HG03457 (cell line): ENCODE measurements around the gene PPDPF.
"Not testable (repeated sequence)": the region's sequence is repeated elsewhere in the genome, so short reads cannot be mapped to it uniquely, and the experiment has no call there.

Experiments used
- ATAC-seq: cut with Tn5 transposase; IDR thresholded peaks from one replicate; pipeline ENCODE4 v1.9.1; 2021; ENCODE audit warnings: moderate number of reproducible peaks; ENCODE audit not compliant: unreplicated experiment

Gene PPDPF

DNA sequence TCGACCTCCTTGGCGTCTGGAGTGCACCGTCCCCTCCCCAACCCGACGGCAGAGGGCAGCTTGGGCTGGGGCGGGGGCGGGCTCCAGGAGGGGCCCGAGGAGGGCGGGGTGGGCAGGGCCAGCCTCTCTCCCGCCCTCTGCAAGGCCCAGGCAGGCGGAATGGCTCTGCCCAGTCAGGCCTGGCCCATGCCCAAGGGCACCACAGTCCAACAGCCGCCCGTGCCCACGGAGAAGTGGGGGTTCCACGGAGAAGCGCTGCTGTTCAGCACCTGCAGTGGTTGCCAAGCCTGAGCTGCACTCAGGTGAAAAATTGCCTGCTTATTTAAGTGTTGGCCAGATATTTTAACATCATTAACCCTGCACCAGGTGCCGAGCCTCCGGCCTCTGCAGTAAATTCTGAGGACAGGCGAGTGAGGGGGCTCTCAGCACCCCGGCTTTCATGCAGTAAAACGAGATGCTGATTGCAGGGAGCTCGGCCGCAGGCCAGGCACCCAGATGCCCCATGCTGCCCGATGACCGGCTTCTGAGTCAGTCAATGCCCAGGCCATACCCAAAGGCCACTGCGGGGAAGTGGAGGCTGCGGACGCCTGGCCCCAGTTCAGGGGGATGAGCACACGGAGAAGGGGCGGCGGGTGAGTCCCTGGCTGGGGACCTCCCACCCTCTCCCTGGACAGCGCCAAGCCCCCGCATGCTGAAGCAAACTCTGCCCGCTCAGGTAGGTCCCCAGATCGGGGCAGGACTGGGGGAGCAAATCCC lies 27.3 kb downstream of the PPDPF start, which contains the start of gene SRMS:
Gene SRMS (minus strand): TSS at position 25 of the 756 bp plus-strand sequence. CDS start 286 bp downstream, outside the sequence.
- ATAC-seq = no peak

DNA sequence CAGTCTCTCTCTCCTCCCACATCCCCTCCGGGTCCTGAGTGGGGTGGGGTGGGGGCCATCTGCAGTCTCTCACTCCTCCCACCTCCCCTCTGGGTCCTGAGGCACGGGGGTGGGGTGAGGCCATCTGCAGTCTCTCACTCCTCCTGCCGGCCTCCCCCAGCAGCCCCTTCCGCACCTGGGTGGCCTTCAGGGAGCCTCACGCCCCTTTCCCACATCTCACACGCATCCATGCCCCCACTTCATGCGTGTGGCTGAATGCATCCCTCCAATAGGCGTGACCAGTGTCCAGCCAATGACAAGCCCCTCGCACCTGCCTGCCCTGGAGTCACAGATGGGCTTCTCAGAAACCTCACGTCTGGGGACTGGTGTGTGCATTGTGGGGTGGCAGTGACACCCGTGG lies 28.0 kb downstream of the PPDPF start:
- ATAC-seq = no peak

DNA sequence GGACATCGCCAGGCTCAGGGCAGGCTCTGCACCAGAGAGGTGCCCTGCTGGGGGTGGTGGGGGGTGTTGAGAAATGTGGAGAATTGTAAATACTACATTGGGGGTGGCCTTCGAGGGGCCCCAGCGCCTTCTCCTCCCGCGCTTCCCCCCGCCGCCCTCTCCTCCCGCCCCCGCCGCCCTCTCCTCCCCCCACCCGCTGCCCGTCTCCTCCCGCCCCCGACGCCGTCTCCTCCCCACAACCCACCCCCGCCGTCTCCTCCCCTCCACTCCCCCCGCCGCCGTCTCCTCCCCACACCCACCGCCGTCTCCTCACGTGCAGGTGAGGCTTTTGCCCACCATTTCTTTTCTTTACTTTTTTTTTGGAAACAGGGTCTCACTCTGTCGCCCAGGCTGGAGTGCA lies 28.5 kb downstream of the PPDPF start:
- no peak for ATAC-seq

DNA sequence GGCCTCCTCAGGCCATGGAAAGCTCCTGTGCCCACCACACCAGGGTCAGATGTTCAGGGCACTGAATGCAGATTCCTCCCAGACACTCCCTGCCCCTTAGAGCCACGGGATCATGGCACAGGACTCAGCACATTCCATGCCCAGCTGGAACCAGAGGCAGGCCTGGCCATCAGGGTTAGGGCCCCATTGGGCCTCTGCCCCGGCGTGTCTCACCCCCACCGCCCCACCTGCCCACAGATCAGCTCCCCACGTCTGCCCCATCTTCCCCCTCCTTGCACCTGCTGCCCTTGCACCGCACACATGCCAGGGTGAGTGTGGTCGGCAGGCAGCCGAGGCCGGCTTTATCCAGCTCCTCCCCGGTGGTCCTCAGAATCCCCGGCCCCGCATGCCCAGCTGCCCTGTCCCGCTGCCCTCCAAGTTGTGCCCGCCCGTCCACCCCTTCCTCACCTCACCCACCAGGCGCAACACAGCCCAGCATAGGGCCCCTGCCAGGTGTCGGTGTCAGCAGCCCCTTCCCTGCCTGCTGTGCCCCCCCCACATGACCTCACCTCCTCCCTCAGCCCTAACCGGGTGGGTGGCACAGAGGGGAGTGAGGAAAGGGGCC lies 29.2 kb downstream of the PPDPF start:
- no peak for ATAC-seq

DNA sequence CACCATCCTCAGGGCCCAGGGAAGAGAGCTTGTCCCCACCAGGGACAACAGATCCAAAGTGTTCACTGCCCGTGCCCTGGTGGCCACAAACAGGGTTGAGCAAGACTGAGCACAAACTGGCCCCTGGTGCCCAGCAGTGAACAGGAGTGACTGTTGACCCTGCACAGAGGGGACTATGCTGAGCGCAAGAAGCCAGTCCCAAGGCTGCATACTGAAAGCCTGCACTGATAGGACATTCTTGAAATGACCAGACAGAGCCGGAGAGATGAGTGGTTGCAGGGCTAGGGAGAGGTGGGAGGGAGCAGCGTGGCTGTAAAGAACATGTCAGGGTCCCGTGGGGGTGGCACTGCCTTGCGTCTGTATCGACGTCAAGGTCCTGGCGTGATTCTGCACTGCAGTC lies 30.5 kb downstream of the PPDPF start:
- ATAC-seq = no peak

DNA sequence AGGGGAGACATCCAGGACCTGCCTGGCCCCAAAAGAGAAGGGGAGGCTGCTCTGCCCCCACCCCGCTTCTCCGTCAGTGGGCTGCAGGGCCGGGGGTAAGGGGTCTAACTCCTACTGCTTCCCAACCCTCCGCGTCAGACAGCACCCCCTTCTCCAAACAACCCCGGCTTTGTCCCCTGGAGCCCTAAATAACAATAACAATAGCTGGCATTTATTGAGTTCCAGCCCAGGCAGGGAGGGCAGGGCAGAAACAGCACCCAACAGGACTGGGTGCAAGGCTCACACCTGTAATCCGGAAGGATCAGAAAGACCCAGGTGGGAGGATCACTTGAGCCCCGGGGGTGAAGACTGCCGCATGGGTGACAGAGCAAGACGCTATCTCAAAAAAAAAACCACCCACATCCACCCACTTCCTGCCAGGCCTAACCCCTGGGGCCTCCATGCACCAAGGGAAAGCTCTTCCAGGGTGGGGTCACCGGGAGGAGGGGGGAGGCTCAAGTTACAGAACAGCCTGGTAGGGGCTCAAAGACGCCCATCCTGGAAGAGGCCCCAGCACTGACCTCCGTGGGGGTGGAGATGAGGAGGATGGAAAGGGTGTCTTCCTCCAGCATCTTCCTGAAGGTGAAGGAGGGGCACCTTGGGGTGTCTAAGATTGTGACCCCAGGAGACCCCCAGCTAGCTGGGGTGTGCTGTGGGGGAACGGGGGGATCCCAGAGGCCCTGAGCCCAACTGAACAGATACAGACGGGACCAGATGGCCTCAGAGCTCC lies 32.1 kb downstream of the PPDPF start:
- no peak for ATAC-seq

DNA sequence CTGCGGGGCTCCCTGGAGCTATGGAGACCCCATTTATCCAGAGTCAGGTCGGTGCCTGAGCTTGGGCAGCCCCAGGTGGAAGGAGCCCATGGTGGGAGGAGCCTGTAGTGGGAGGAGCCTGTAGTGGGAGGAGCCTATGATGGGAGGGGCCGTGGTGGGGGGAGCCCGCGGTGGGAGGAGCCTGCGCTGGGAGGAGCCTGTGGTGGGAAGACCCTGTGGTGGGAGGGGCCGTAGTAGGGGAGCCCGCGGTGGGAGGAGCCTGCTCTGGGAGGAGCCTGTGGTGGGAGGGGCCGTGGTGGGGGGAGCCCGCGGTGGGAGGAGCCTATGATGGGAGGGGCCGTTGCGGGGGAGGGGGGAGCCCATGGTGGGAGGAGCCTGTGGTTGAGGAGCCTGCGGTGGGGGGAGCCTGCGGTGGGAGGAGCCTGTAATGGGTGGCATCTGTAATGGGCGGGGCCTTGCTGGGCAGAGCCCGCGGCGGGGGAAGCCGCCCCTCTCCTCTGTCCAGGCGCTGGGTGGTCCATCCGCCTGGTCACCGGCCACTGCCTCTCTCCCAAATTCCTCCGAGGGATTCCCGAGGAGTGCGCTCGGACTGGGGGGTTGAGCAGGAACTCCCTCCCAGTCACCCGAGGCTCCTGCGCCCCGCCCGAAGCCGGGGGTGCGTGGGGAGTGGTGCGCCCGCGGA lies 32.8 kb downstream of the PPDPF start:
- ATAC-seq = no peak

DNA sequence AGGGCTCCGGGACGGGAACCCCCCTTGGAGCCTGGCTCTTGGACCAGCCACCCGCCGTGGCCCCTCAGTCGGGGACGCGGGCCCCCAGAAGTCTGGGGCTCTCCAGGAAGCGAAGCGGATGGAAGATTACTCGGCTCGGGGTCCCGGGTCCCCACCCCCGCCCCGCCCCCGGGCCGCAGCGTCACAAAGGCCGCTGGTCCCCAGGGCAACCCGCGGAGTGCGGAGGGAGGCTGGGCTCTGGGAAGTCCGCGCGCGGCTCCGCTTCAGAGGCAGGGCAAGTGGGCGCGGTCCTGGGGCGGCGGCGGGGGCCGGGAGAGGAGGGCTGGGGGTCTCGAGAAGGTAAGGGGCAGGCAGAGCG lies 33.3 kb downstream of the PPDPF start, which contains the start of gene FNDC11:
Gene FNDC11 (plus strand): TSS at position 227 of the 358 bp plus-strand sequence. CDS start 1,505 bp downstream, outside the sequence.
- ATAC-seq = no peak

DNA sequence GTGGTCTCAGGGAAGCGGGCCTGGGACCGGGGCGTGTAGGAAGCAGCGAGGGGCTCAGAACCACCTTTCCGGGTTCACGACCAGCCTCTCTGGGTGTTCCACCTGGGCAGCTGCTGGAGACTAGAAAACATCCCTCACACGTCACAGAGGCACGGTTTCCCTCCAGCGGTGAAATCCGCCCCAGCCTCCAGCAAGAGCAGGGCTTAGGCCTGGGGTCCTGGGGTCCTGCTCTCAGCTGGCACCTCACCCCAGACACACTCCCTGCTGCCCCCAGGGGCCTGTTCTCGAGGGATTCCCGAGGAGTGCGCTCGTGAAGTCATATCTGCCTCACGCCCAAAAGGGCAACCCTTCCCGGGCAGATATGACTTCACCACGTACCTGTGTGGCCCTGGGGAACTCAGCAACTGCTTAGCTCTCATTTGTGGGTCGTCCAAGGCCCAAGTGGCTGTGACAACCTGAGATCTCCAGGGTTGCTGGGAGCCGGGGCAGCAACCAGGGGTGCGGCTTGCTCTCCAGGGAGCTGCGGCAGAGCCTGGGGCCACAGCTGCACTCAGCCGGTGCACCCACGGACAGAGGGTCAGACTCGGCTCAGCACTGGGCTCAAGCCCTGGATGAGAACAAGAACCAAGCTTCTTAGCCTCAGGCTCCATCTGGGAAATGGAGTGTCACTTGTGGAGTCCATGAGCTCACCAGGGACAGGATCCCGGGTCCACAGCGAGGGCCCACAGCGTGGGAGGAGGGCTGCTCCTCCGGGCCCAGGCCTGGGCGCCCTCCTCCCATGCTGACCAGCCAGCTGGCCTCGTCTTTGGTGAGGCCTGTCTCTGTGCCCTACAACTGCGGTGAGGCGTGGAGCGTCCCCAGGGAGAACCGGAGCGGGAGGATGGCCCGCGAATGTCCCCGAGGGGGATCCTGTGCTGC lies 34.1 kb downstream of the PPDPF start:
- no peak for ATAC-seq

DNA sequence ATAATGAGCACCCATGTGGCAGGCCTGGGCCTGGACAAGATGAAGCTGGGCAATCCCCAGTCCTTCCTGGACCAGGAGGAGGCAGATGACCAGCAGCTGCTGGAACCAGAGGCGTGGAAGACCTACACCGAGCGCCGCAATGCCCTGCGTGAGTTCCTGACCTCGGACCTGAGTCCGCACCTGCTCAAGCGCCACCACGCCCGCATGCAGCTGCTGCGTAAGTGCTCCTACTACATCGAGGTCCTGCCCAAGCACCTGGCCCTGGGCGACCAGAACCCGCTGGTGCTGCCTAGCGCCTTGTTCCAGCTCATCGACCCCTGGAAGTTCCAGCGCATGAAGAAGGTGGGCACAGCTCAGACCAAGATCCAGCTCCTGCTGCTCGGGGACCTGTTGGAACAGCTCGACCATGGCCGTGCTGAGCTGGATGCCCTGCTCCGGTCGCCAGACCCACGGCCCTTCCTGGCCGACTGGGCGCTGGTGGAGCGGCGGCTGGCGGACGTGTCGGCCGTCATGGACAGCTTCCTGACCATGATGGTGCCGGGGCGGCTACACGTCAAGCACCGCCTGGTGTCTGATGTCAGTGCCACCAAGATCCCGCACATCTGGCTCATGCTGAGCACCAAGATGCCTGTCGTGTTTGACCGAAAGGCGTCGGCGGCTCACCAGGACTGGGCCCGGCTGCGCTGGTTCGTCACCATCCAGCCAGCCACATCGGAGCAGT lies 35.3 kb downstream of the PPDPF start:
- no peak for ATAC-seq

DNA sequence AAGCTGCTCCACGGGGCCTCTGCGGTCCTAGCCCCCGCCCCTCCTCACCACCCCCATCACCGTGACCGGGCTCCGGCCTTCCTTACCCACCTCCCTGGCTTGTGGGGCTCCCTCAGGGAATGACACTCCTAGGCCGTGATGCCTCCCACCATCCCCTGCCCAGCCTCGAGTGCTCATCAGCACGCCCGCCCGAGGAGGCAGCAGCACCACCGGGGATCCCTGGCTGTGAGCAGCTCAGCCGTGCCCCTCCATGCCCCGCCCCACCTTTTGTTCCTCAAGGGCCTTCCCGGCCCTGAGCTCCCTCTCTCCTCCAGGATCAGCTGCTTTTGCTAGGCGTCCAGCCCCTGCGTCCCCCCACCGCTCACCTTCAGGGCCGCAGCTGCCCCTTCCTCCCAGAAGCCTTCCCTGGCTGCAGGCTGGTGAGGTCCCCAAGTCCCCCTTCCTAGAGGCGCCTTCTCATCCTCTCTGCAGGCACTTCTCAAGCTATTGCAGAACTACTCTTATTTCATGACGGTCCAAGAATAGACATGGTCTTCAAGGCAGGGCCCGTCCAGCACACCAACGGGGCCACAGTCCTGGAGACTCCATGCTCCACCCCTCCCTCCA lies 36.4 kb downstream of the PPDPF start:
- ATAC-seq = no peak

DNA sequence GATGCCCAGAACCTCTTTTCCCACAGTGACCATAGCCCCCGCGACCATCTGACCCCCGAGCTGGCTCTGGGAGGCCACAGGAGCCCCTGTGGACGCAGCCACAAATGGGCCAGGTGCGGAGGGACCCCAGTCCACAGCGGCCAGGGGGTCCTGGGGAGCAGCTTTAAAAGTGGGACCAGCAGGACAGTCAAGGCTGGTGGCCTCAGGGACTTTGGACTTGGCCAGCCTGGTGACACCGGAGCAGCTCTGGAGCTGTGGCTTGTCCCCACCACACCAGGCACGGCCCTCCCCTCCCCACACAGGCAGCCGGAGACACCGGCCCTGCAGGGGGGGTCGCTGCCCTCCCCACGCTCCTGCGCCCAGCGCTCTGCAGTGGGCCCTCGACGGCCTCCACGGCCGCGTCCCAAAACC lies 36.9 kb downstream of the PPDPF start:
- no peak for ATAC-seq

DNA sequence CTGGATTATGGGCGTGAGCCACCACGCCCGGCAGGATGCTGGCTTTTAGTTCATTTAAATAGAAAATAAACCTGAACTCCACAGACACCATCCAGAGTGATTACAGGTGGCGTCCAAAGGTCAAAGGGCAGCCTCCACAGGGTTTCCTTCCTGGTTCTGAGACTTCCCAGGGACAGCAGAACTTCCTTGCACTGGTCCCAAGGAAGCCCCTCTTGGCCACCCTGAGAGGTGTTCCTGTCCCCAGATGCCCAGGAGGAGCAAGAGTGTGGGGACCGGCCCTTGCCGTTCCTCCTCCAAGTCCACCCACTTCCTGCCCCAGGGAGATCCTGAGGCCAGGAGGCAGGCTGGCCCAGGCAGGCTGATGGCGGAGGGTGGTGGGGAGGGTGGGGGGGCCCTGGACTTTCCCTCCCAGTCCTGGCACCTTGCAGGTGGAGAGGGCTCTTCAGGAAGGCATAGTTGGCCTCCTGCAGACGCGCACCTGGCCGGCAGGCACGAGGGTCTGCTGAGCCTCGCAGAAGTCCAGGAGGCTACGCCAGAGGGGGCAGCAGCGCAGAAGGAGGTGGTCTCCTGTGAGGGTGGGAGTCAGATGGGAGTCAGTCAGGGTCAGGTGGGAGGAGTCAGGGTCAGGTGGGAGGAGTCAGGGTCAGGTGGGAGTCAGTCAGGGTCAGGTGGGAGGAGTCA lies 38.4 kb downstream of the PPDPF start:
- ATAC-seq = no peak

DNA sequence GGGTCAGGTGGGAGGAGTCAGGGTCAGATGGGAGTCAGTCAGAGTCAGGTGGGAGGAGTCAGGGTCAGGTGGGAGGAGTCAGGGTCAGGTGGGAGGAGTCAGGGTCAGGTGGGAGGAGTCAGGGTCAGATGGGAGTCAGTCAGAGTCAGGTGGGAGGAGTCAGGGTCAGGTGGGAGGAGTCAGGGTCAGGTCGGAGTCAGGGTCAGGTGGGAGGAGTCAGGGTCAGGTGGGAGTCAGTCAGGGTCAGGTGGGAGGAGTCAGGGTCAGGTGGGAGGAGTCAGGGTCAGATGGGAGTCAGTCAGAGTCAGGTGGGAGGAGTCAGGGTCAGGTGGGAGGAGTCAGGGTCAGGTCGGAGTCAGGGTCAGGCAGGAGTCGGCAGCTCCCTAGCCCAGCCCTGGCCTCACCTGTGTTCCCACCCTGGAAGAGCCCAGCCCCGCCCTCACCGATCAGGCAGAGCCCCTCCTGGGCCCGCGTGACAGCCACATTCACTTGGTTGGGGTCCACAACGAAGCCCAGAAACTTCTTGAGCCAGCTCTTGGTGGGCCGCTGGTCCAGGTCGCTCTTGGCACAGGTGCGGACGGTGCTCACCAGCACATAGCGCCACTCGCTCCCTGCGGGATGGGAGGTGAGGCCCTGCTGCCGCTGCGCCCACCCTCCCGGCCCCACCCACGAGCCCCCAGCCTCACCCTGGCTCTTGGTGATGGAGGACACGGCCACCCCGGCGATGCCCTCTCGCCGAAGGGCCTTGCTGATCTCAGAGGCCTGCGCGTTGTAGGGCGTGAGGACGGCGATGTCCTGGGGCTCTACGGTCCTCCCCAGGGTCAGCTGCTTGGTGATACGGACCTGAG lies 39.1 kb downstream of the PPDPF start:
- not testable (repeated sequence) for ATAC-seq

DNA sequence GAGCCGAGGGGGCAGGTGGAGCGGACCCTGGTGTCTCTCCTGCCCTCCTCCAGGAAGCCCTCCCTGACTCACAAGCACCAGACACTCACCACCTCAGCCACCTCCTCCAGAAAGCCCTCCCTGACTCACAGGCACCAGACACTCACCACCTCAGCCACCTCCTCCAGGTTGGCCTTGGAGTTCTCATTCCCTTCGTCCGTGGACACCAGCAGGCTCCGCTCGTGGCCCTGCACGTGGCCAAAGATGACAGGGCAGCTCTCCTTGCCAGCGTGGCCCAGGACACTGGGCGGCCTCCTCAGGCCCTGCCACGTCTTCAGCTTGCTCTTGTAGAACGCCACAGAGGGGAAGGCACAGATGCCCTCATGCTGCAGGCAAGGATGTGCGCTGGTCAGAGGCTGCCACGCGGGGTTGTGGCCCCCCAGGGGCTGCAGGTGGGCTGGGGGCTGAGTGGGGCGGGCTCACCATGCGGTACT lies 39.8 kb downstream of the PPDPF start:
- no peak for ATAC-seq

DNA sequence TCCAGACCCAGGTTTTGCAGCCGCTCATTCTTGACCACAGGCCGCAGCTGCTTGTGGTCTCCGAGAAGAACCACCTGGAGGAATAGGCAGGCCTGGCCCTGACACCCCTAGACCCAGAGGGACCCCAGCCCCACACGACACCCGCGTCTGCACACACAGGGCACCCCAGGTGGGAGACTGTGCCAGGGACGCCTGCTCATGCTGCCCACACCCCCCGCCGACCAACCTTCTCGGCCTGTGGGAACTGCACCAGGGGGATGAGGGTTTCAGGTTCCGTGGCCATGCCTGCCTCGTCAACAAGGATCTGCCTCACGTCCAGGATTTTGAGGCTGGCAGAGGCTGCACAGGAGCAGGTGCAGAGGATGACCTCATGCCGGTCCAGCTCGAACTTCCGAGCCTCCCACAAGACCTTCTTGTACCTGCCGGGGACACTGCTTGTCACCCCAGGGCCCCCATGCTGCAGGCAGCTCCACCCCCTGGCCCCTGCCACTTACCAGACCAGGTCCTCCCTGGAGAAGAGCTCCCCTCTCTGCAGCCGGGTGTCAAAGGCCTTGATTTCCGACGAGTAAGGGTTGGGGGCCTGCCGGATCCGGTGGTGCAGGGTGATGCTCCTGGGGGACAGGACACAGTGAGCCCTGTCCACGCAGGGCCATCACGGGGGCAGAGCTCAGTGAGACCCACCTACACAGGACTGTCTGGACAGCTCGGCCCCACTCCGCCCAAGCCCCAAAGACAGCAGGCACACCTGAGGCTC lies 40.5 kb downstream of the PPDPF start:
- no peak for ATAC-seq
